Measurements from ENCODE around the gene TNN.

The TNN gene

DNA sequence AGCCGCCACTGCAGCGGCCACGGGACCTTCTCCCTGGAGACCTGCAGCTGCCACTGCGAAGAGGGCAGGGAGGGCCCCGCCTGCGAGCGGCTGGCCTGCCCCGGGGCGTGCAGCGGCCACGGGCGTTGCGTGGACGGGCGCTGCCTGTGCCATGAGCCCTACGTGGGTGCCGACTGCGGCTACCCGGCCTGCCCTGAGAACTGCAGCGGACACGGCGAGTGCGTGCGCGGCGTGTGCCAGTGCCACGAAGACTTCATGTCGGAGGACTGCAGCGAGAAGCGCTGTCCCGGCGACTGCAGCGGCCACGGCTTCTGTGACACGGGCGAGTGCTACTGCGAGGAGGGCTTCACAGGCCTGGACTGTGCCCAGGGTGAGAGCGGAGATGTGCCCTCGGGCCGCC, 11.7 kb downstream of the TNN start:
- no peak overlapping the region for H3K4me3 ChIP-seq (ENCODE audit: low read length)
- TF ChIP-seq, protein P1, sequence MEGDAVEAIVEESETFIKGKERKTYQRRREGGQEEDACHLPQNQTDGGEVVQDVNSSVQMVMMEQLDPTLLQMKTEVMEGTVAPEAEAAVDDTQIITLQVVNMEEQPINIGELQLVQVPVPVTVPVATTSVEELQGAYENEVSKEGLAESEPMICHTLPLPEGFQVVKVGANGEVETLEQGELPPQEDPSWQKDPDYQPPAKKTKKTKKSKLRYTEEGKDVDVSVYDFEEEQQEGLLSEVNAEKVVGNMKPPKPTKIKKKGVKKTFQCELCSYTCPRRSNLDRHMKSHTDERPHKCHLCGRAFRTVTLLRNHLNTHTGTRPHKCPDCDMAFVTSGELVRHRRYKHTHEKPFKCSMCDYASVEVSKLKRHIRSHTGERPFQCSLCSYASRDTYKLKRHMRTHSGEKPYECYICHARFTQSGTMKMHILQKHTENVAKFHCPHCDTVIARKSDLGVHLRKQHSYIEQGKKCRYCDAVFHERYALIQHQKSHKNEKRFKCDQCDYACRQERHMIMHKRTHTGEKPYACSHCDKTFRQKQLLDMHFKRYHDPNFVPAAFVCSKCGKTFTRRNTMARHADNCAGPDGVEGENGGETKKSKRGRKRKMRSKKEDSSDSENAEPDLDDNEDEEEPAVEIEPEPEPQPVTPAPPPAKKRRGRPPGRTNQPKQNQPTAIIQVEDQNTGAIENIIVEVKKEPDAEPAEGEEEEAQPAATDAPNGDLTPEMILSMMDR (conservative IDR thresholded peaks at IDR 0.05; ENCODE audit: low read depth, low read length), result no peak
- DNase-seq (ENCODE audit: low read depth), result no peak

DNA sequence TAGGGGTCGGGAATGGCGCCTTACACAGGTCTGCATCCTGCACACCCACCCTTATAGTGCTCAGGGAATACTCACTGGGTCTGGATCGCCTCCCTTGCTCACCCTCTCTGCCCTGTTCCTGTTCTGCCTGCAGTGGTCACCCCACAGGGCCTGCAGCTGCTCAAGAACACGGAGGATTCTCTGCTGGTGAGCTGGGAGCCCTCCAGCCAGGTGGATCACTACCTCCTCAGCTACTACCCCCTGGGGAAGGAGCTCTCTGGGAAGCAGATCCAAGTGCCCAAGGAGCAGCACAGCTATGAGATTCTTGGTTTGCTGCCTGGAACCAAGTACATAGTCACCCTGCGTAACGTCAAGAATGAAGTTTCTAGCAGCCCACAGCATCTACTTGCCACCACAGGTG, 12.4 kb downstream of the TNN start:
- no peak for DNase-seq (ENCODE audit: low read depth)
- TF ChIP-seq, protein P1 (conservative IDR thresholded peaks at IDR 0.05; ENCODE audit: low read depth, low read length), result no peak
- H3K4me3 ChIP-seq (ENCODE audit: low read length), result no peak overlapping the region

DNA sequence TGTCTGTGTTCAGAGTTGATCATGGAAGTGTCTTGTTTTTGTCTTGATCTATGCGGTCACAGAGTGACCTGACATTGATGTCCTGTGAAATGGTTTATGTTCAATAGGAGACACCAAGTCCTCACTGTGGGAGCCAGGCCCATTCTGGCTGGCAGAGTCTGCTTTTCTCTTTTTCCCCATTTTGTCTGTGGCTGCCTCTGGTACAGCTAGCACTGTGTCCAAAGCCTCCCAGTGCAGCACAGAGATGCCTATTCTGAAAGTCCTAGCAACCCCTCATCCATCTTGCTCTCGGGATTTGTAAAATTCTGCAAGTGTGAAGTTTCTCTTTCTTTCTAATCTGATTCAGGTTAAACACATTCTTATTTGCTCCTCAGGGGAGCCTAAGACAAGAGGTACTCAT, 14.3 kb downstream of the TNN start:
- TF ChIP-seq, protein P1 (conservative IDR thresholded peaks at IDR 0.05; ENCODE audit: low read depth, low read length), result no peak
- no peak for DNase-seq (ENCODE audit: low read depth)
- no peak overlapping the region for H3K4me3 ChIP-seq (ENCODE audit: low read length)

DNA sequence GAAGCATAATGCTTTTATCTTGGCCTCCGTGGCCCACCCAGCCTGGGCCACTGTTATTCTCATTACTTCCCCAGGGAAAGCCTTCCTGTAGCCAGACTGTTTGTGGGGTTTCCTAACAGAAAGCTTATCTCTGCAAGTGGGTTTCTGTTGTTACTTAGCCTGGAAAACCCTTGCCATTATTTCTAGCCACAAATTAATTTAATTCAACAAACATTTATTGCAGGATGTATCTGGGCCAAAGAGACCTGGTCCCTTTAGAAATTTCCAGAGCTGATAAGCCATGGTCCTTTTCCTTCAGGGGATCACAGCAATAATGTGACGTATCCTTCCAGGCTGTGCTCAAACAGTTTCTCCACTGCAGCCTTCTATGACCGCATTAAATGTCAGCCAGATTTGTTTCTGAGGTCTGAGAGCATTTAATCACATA, 20.9 kb downstream of the TNN start:
- DNase-seq (ENCODE audit: low read depth), result no peak
- TF ChIP-seq, protein P1 (conservative IDR thresholded peaks at IDR 0.05; ENCODE audit: low read depth, low read length), result no peak
- no peak overlapping the region for H3K4me3 ChIP-seq (ENCODE audit: low read length)

DNA sequence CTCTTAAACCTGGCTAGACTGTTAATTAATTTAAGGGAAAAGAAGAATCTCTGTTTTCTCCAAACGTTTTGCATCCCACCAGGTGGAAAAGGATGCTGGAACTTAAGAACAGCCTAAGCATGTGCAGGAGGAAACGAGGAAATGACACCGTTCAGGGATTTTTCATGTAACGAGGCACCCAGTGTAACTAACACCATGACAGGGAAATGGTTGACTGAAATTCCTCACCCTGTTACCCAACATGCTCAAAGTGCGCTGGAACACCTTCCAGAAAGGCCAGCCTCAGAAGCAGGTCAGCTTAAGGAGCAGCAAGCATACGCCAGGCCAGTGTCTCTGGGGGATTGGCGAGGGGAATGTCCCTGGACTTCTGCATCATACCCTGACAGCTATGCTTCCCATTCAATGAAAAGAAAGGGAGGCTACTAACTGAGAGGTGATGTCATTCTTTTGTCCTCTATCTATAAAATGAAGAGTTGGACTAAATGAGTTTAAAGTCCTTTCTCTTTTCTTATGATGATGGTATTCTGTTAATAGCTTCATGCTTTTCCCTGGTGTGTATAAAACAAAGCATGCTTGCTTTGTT, 21.6 kb downstream of the TNN start:
- H3K4me3 ChIP-seq (ENCODE audit: low read length), result no peak overlapping the region
- TF ChIP-seq, protein P1 (conservative IDR thresholded peaks at IDR 0.05; ENCODE audit: low read depth, low read length), result no peak
- no peak for DNase-seq (ENCODE audit: low read depth)

DNA sequence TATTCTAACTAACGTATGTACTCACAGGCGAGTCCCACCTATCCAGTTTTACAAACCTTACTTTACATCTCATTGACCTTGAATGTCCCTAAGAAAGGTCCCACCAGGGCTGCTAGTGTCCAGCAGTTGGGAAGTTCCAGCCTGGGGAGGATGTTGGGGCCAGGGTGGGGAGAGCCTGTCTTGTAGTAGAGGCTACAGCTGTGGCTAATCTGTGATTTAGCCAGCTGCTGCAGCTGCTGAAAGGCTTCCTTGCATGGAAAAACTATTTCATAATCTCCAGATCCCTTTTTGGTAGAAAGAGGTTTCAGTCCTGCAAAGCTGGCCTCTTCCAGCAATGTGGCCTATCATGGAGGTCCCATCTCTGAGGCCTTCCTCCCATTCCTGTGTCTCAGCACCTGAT, 23.1 kb downstream of the TNN start:
- TF ChIP-seq, protein P1 (conservative IDR thresholded peaks at IDR 0.05; ENCODE audit: low read depth, low read length), result no peak
- H3K4me3 ChIP-seq (ENCODE audit: low read length), result no peak overlapping the region
- no peak for DNase-seq (ENCODE audit: low read depth)

DNA sequence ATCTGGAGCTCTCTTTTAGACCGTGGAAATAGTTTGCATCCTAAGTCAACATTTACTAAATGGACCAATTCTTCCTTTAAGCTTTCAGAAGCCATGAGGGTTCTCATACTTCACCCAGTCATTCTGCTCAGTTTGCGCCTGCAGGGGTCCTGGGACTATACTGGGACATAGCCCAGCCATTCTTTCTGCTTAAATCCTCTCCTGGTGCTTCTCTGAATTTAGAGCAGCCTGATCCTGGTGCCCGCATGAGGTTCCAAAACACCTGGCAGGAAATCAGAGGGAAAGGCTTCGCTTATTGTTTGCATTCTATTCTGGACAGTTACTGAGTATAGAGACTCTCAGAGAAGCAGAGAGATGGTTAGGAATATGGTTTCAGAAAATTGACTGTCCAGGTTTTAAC, 27.0 kb downstream of the TNN start:
- TF ChIP-seq, protein P1 (conservative IDR thresholded peaks at IDR 0.05; ENCODE audit: low read depth, low read length), result no peak
- H3K4me3 ChIP-seq (ENCODE audit: low read length), result no peak overlapping the region
- DNase-seq (ENCODE audit: low read depth), result no peak

Measured in retinal pigment epithelial cell (primary cell).